VCaP (cell line): ENCODE measurements around the gene HOXA5.

ENCODE experiments used
- H3K27ac ChIP-seq: fragments of 450-650 bp; 2 replicates; pipeline ENCODE4 v1.5.1; 2017
- CTCF ChIP-seq: fragments of 450-650 bp; conservative IDR thresholded peaks from 2 replicates; pipeline ENCODE4 v1.5.1; 2017; ENCODE audit warnings: mild to moderate bottlenecking, moderate library complexity

The HOXA5 gene

GRCh38 chr7:27123477-27124053 is 19.9 kb downstream of the HOXA5 start:
- no peak for TF ChIP-seq CTCF
- no peak overlapping the region for H3K27ac ChIP-seq

- no peak for TF ChIP-seq CTCF
- no peak overlapping the region for H3K27ac ChIP-seq
Measured at GRCh38 chr7:27123007-27123476, 20.4 kb downstream of the HOXA5 start.

GRCh38 chr7:27122077-27122910 is 21.2 kb downstream of the HOXA5 start:
- TF ChIP-seq CTCF: no peak

GRCh38 chr7:27121684-27122076 is 21.8 kb downstream of the HOXA5 start:
- H3K27ac ChIP-seq: peak overlapping the region; percentile 77
- no peak for TF ChIP-seq CTCF

More at GRCh38 chr7:27122077-27122910, 21.2 kb downstream of the HOXA5 start:
- peak overlapping the region; percentile 77 for H3K27ac ChIP-seq

GRCh38 chr7:27119412-27119911 is 24.0 kb downstream of the HOXA5 start:
- peak overlapping the region; percentile 77 for H3K27ac ChIP-seq
- TF ChIP-seq CTCF: no peak

GRCh38 chr7:27118580-27118979 is 24.9 kb downstream of the HOXA5 start:
- no peak overlapping the region for H3K27ac ChIP-seq
- no peak for TF ChIP-seq CTCF

GRCh38 chr7:27117887-27118491 is 25.5 kb downstream of the HOXA5 start:
- H3K27ac ChIP-seq: no peak overlapping the region
- TF ChIP-seq CTCF: no peak
